GM23338 (cell line): ENCODE results near the gene GABARAPL1. TPM values are rescaled to one million over a fixed set of nuclear protein-coding genes. Genes with fewer than 3 reads are reported as not detected.
A peak's percentile ranks its signal among the peaks of the same experiment; 100 is the strongest.

Experiments
- ATAC-seq: fragments of 200-7000 bp; cut with Tn5 transposase; 3 replicates; pipeline ENCODE4 v1.9.1; 2020
- DNase-seq: peaks from one replicate; pipeline ENCODE4 v3.0.0-alpha.2; 2015; ENCODE audit warnings: low spot score
- H2AFZ ChIP-seq: fragments of 200-600 bp; sonication (generic); 2 replicates; pipeline ENCODE4 v1.8.0; 2016; ENCODE audit warnings: antibody characterized with exemption, mild to moderate bottlenecking, moderate library complexity
- H3F3A ChIP-seq: fragments of 200-600 bp; sonication (generic); replicated peaks from 2 replicates; pipeline ENCODE4 v1.8.0; 2017; ENCODE audit warnings: antibody characterized with exemption, mixed run types, low read depth
- H3K27ac ChIP-seq: fragments of 200-600 bp; sonication (generic); 2 replicates; pipeline ENCODE4 v1.6.1; 2016; ENCODE audit warnings: low read depth
- H3K27me3 ChIP-seq: fragments of 200-600 bp; sonication (generic); 2 replicates; pipeline ENCODE4 v1.8.0; 2016; ENCODE audit warnings: mild to moderate bottlenecking, mixed run types, moderate library complexity; ENCODE audit not compliant: insufficient read depth
- H3K36me3 ChIP-seq: fragments of 200-600 bp; sonication (generic); 2 replicates; pipeline ENCODE4 v1.8.0; 2016; ENCODE audit warnings: mild to moderate bottlenecking; ENCODE audit not compliant: insufficient read depth
- H3K4me1 ChIP-seq: fragments of 200-600 bp; sonication (generic); 2 replicates; pipeline ENCODE4 v1.8.0; 2016; ENCODE audit warnings: mild to moderate bottlenecking, moderate library complexity; ENCODE audit not compliant: insufficient read depth
- H3K4me2 ChIP-seq: fragments of 200-600 bp; sonication (generic); 2 replicates; pipeline ENCODE4 v1.7.1; 2017; ENCODE audit warnings: mixed run types
- H3K4me3 ChIP-seq: fragments of 200-600 bp; sonication (generic); 2 replicates; pipeline ENCODE4 v1.6.1; 2016; ENCODE audit warnings: mixed run types
- H3K79me2 ChIP-seq: fragments of 200-600 bp; sonication (generic); replicated peaks from 2 replicates; pipeline ENCODE4 v1.8.0; 2017; ENCODE audit warnings: mild to moderate bottlenecking; ENCODE audit not compliant: insufficient read depth
- H3K9me2 ChIP-seq: fragments of 200-600 bp; sonication (generic); 2 replicates; pipeline ENCODE4 v1.8.0; 2017; ENCODE audit not compliant: insufficient read depth
- H4K20me1 ChIP-seq: fragments of 200-600 bp; sonication (generic); replicated peaks from 2 replicates; pipeline ENCODE4 v1.8.0; 2017; ENCODE audit warnings: mild to moderate bottlenecking; ENCODE audit not compliant: insufficient read depth
- H3K27ac Mint-ChIP-seq: 2 replicates; pipeline ENCODE4 v1.8.0; 2020; ENCODE audit warnings: inconsistent platforms, mild to moderate bottlenecking, moderate library complexity, mixed read lengths
- H3K27me3 Mint-ChIP-seq: 3 replicates; pipeline ENCODE4 v1.8.0; 2022; ENCODE audit warnings: low read depth, mild to moderate bottlenecking, moderate library complexity, mixed read lengths, inconsistent platforms; ENCODE audit not compliant: insufficient read depth, poor library complexity
- H3K36me3 Mint-ChIP-seq: 3 replicates; pipeline ENCODE4 v1.8.0; 2021; ENCODE audit warnings: low read depth, mild to moderate bottlenecking, inconsistent platforms, moderate library complexity, mixed read lengths
- H3K4me1 Mint-ChIP-seq: 3 replicates; pipeline ENCODE4 v1.8.0; 2020; ENCODE audit warnings: mild to moderate bottlenecking, inconsistent platforms, mixed read lengths
- H3K4me3 Mint-ChIP-seq: 3 replicates; pipeline ENCODE4 v1.8.0; 2021; ENCODE audit warnings: moderate library complexity, mild to moderate bottlenecking, inconsistent platforms, mixed read lengths
- H3K9me3 Mint-ChIP-seq: 3 replicates; pipeline ENCODE4 v1.8.0; 2020; ENCODE audit warnings: moderate library complexity, mild to moderate bottlenecking, inconsistent platforms, mixed read lengths
- CREB1 ChIP-seq: fragments of 250-450 bp; sonication (Bioruptor Pico); IDR thresholded peaks from 2 replicates; pipeline ENCODE4 v1.5.0; 2020; ENCODE audit warnings: low read depth, mild to moderate bottlenecking, moderate library complexity
- CTCF ChIP-seq, 2 experiments: fragments of 200-600 bp in 1 of 2; sonication (generic) in 1 of 2; conservative IDR thresholded peaks; 2 replicates each; pipeline versions ENCODE4 v1.5.1 to v1.6.1; 2016 to 2017; ENCODE audit warnings: antibody characterized with exemption in 2 of 2, low read depth in 2 of 2, mild to moderate bottlenecking in 2 of 2, moderate library complexity in 1 of 2
- EZH2 ChIP-seq: fragments of 200-600 bp; sonication (generic); IDR thresholded peaks from one replicate; pipeline ENCODE4 v1.8.0; 2017; ENCODE audit warnings: antibody characterized with exemption, mild to moderate bottlenecking, low read depth; ENCODE audit not compliant: unreplicated experiment
- EZH2phosphoT487 ChIP-seq: fragments of 200-600 bp; sonication (generic); IDR thresholded peaks from one replicate; pipeline ENCODE4 v1.8.1; 2018; ENCODE audit warnings: antibody characterized with exemption; ENCODE audit not compliant: unreplicated experiment
- JUNB ChIP-seq: IDR thresholded peaks from one replicate; pipeline ENCODE4 v1.6.1; 2016; ENCODE audit warnings: antibody characterized with exemption; ENCODE audit not compliant: unreplicated experiment
- NANOG ChIP-seq: IDR thresholded peaks from 2 replicates; pipeline ENCODE4 v1.6.1; 2016; ENCODE audit warnings: antibody characterized with exemption, borderline replicate concordance
- POLR2AphosphoS5 ChIP-seq: IDR thresholded peaks from 2 replicates; pipeline ENCODE4 v1.6.1; 2016; ENCODE audit warnings: antibody characterized with exemption, low read depth
- REST ChIP-seq: IDR thresholded peaks from one replicate; pipeline ENCODE4 v1.6.1; 2018; ENCODE audit warnings: antibody characterized with exemption; ENCODE audit not compliant: unreplicated experiment
- STAT1 ChIP-seq: IDR thresholded peaks from one replicate; pipeline ENCODE4 v1.6.1; 2016; ENCODE audit warnings: antibody characterized with exemption; ENCODE audit not compliant: unreplicated experiment
- ZNF114 ChIP-seq: fragments of 250-450 bp; sonication (Bioruptor Pico); IDR thresholded peaks from 2 replicates; pipeline ENCODE4 v1.5.0; 2020; ENCODE audit warnings: mild to moderate bottlenecking, moderate library complexity
- ZNF331 ChIP-seq: fragments of 250-450 bp; sonication (Bioruptor Pico); IDR thresholded peaks from 2 replicates; pipeline ENCODE4 v1.5.0; 2020; ENCODE audit warnings: low read depth, mild to moderate bottlenecking, moderate library complexity
- polyA plus RNA-seq: library from polyadenylated mRNA; unstranded; fragments of >200 nt; fragmentation: Nextera tagmentation; extraction: Ambion mirVana; gene quantifications from 2 replicates; pipeline ENCODE4 v1.2.1, GENCODE V29; 2016
- total RNA-seq: library from RNA; depleted of rRNA; stranded (reverse); fragments of >200 nt; shearing (Covaris generic); gene quantifications from 2 replicates; pipeline ENCODE4 v1.2.3, GENCODE V29; 2014
- TF ChIP-seq, protein P1 (sequence below): IDR thresholded peaks from 2 replicates; pipeline ENCODE4 v1.6.1; 2016; ENCODE audit warnings: antibody characterized with exemption
- TF ChIP-seq, protein P2 (sequence below): fragments of 250-450 bp; sonication (Bioruptor Pico); IDR thresholded peaks from 2 replicates; pipeline ENCODE4 v1.5.0; 2020; ENCODE audit warnings: mild to moderate bottlenecking, moderate library complexity

The GABARAPL1 gene
- total and polyA plus RNA-seq, 2 experiments from 2014 or later = 35.7 to 77.8 TPM

DNA sequence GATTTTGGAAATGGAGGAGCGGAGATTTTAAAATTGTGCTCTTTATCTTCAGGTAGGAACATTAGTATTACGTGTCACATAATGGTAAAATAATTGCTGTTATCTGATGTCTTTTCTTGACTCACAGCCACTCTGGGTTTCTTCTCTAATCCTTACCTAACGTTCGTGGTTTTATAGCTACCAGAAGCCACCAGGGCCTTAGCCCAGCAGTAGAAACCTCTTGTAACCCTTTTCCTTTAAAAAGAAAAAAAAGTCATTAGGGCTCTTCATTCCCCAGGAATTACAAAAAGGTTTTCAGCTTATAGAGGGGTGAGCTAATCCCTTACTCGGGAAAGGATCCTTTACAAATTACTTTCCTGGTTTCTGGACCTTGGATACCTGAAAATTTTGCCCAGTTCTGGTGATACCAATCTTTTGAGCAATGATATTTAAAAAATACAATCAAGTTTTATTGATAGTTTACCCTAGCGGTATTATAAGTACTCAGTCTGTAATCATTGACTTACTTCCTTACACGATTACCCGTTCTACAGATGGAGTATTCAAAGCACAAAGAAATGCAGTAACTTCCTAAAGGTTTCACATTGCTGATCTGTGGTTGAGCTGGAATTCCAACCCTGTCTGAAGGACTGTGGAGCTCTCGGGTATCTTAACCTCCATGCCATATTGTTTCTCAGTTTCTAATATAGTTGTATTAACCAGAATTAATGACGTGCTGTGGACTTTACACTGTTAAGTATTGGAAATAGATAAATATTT is 1.6 kb downstream of the GABARAPL1 start:
- no peaks in the 10 kb centered on the region for H3K36me3 ChIP-seq
- no peak overlapping the region for H2AFZ ChIP-seq
- Mint-ChIP-seq H3K27ac (peak overlapping the region; percentile 96; the same call in 1 of the 2 replicates), H3K4me1 (peaks cover 18% of the 10 kb centered on the region), H3K4me3 (peak overlapping the region; percentile 95), H3K36me3 (peaks cover 10% of the 10 kb centered on the region), H3K27me3 (peaks cover 11% of the 10 kb centered on the region), H3K9me3 (no peaks in the 10 kb centered on the region; the same call in 2 of the 3 replicates)
- peaks cover 41% of the 10 kb centered on the region for H3K79me2 ChIP-seq
- no peak for ATAC-seq
- peak; percentile 60 for DNase-seq
- H4K20me1 ChIP-seq = 0 out of 2 replicates have a peak, but pooled peaks cover 2% of the 10 kb centered on the region
- H3K27me3 ChIP-seq = no peaks in the 10 kb centered on the region
- H3K4me3 ChIP-seq = peak overlapping the region; percentile 95
- peaks cover 17% of the 10 kb centered on the region for H3K4me1 ChIP-seq
- TF ChIP-seq REST = no peak
- TF ChIP-seq STAT1 = no peak
- TF ChIP-seq, protein P1, sequence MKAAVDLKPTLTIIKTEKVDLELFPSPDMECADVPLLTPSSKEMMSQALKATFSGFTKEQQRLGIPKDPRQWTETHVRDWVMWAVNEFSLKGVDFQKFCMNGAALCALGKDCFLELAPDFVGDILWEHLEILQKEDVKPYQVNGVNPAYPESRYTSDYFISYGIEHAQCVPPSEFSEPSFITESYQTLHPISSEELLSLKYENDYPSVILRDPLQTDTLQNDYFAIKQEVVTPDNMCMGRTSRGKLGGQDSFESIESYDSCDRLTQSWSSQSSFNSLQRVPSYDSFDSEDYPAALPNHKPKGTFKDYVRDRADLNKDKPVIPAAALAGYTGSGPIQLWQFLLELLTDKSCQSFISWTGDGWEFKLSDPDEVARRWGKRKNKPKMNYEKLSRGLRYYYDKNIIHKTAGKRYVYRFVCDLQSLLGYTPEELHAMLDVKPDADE = no peak
- TF ChIP-seq CTCF (conservative IDR thresholded peaks at IDR 0.05; ENCODE audit: low read depth in 2 of 2) = no peak
- no peak for TF ChIP-seq POLR2AphosphoS5
- TF ChIP-seq CREB1 = no peak
- TF ChIP-seq ZNF114 (CRISPR knock-in tag) = no peak
- no peak for TF ChIP-seq ZNF331 (CRISPR knock-in tag)
- TF ChIP-seq, protein P2, sequence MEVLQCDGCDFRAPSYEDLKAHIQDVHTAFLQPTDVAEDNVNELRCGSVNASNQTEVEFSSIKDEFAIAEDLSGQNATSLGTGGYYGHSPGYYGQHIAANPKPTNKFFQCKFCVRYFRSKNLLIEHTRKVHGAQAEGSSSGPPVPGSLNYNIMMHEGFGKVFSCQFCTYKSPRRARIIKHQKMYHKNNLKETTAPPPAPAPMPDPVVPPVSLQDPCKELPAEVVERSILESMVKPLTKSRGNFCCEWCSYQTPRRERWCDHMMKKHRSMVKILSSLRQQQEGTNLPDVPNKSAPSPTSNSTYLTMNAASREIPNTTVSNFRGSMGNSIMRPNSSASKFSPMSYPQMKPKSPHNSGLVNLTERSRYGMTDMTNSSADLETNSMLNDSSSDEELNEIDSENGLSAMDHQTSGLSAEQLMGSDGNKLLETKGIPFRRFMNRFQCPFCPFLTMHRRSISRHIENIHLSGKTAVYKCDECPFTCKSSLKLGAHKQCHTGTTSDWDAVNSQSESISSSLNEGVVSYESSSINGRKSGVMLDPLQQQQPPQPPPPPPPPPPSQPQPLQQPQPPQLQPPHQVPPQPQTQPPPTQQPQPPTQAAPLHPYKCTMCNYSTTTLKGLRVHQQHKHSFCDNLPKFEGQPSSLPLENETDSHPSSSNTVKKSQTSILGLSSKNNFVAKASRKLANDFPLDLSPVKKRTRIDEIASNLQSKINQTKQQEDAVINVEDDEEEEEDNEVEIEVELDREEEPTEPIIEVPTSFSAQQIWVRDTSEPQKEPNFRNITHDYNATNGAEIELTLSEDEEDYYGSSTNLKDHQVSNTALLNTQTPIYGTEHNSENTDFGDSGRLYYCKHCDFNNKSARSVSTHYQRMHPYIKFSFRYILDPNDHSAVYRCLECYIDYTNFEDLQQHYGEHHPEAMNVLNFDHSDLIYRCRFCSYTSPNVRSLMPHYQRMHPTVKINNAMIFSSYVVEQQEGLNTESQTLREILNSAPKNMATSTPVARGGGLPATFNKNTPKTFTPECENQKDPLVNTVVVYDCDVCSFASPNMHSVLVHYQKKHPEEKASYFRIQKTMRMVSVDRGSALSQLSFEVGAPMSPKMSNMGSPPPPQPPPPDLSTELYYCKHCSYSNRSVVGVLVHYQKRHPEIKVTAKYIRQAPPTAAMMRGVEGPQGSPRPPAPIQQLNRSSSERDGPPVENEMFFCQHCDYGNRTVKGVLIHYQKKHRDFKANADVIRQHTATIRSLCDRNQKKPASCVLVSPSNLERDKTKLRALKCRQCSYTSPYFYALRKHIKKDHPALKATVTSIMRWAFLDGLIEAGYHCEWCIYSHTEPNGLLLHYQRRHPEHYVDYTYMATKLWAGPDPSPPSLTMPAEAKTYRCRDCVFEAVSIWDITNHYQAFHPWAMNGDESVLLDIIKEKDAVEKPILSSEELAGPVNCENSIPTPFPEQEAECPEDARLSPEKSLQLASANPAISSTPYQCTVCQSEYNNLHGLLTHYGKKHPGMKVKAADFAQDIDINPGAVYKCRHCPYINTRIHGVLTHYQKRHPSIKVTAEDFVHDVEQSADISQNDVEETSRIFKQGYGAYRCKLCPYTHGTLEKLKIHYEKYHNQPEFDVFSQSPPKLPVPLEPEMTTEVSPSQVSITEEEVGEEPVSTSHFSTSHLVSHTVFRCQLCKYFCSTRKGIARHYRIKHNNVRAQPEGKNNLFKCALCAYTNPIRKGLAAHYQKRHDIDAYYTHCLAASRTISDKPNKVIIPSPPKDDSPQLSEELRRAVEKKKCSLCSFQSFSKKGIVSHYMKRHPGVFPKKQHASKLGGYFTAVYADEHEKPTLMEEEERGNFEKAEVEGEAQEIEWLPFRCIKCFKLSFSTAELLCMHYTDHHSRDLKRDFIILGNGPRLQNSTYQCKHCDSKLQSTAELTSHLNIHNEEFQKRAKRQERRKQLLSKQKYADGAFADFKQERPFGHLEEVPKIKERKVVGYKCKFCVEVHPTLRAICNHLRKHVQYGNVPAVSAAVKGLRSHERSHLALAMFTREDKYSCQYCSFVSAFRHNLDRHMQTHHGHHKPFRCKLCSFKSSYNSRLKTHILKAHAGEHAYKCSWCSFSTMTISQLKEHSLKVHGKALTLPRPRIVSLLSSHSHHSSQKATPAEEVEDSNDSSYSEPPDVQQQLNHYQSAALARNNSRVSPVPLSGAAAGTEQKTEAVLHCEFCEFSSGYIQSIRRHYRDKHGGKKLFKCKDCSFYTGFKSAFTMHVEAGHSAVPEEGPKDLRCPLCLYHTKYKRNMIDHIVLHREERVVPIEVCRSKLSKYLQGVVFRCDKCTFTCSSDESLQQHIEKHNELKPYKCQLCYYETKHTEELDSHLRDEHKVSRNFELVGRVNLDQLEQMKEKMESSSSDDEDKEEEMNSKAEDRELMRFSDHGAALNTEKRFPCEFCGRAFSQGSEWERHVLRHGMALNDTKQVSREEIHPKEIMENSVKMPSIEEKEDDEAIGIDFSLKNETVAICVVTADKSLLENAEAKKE (CRISPR knock-in tag) = no peak
- no peak for TF ChIP-seq JUNB
- TF ChIP-seq EZH2 = no peak
- no peak for TF ChIP-seq EZH2phosphoT487
- TF ChIP-seq NANOG = no peak
- no peaks in the 10 kb centered on the region for H3K9me2 ChIP-seq
- peak overlapping the region; percentile 21; the same call in 1 of the 2 replicates for H3K27ac ChIP-seq
- no peaks in the 10 kb centered on the region for H3F3A ChIP-seq
- peak overlapping the region; percentile 87 for H3K4me2 ChIP-seq
